ENCODE data around the gene MPDU1. TPM values are rescaled to one million over a fixed set of nuclear protein-coding genes. Genes with fewer than 3 reads are reported as not detected.
A peak's percentile ranks its signal among the peaks of the same experiment; 100 is the strongest.

Gene MPDU1
- total and polyA plus RNA-seq, 2 of the 13 experiments (the other 11 are each of a cell fraction or from before 2014, with no cell fraction given): 112 to 167 TPM

GRCh38 chr17:7557775-7558543, 25.7 kb upstream of the MPDU1 start (continued):
- TF ChIP-seq PTBP1 (IDR thresholded peaks at IDR 0.05; ENCODE audit: low read depth, low read length, poor library complexity, severe bottlenecking): no peak
- no peak for TF ChIP-seq MEF2D (CRISPR knock-in tag; IDR thresholded peaks at IDR 0.05)
- TF ChIP-seq TEAD3 (CRISPR knock-in tag; optimal IDR thresholded peaks at IDR 0.05; ENCODE audit: borderline replicate concordance): peak; percentile 31
- TF ChIP-seq HIVEP1 (CRISPR knock-in tag; IDR thresholded peaks at IDR 0.05): peak; percentile 79
- no peak for TF ChIP-seq CBX5 (CRISPR knock-in tag; IDR thresholded peaks at IDR 0.05; ENCODE audit: borderline replicate concordance)
- TF ChIP-seq ERF (CRISPR knock-in tag; IDR thresholded peaks at IDR 0.05): no peak
- no peak for TF ChIP-seq TCF7 (IDR thresholded peaks at IDR 0.05; ENCODE audit: low read depth)
- 0 out of 2 replicates have a peak, but pooled peaks have one; percentile 55 for TF ChIP-seq ARID4A (CRISPR knock-in tag; IDR thresholded peaks at IDR 0.05; ENCODE audit: borderline replicate concordance)
- TF ChIP-seq CSRNP2 (CRISPR knock-in tag; conservative IDR thresholded peaks at IDR 0.05; ENCODE audit: low read depth): no peak
- TF ChIP-seq FOXM1 (CRISPR knock-in tag; IDR thresholded peaks at IDR 0.05): no peak
- peak; percentile 25; the same call in 1 of the 2 replicates for TF ChIP-seq MED1 (CRISPR knock-in tag; IDR thresholded peaks at IDR 0.05)
- TF ChIP-seq SP1 (IDR thresholded peaks at IDR 0.05): no peak
- TF ChIP-seq SP1 (CRISPR knock-in tag; IDR thresholded peaks at IDR 0.05): peak; percentile 31; the same call in 1 of the 2 replicates
- TF ChIP-seq THAP9 (CRISPR knock-in tag; IDR thresholded peaks at IDR 0.05; ENCODE audit: borderline replicate concordance): no peak
- TF ChIP-seq ZNF790 (CRISPR knock-in tag; IDR thresholded peaks at IDR 0.05; ENCODE audit: borderline replicate concordance): no peak
- peak; percentile 54; the same call in 1 of the 2 replicates for TF ChIP-seq MAX (IDR thresholded peaks at IDR 0.05)
- no peak for TF ChIP-seq ZNF652 (CRISPR knock-in tag; IDR thresholded peaks at IDR 0.05; ENCODE audit: borderline replicate concordance, low read depth)
- TF ChIP-seq ZNF468 (CRISPR knock-in tag; IDR thresholded peaks at IDR 0.05): no peak
- TF ChIP-seq MXD3 (CRISPR knock-in tag; IDR thresholded peaks at IDR 0.05): 0 out of 2 replicates have a peak, but pooled peaks have one; percentile 30

Data from HepG2 (cell line).